Endodermal cell (in vitro differentiated cells): ENCODE results near the gene N4BP2L2. TPM values are rescaled to one million over a fixed set of nuclear protein-coding genes. Genes with fewer than 3 reads are reported as not detected.

Experiments used
- DNase-seq: peaks from one replicate; pipeline ENCODE4 v3.0.0-alpha.2; 2017
- H3K27ac ChIP-seq: 2 replicates; pipeline ENCODE4 v1.5.1; 2013; ENCODE audit warnings: mild to moderate bottlenecking, low read depth, low read length, moderate library complexity
- H3K27me3 ChIP-seq: 2 replicates; pipeline ENCODE4 v1.6.1; 2013; ENCODE audit warnings: mild to moderate bottlenecking, low read length, moderate library complexity; ENCODE audit not compliant: insufficient read depth, control insufficient read depth, poor library complexity, severe bottlenecking
- H3K36me3 ChIP-seq: 2 replicates; pipeline ENCODE4 v1.7.0; 2013; ENCODE audit warnings: mild to moderate bottlenecking, low read length, moderate library complexity; ENCODE audit not compliant: control insufficient read depth, insufficient read depth
- H3K4me1 ChIP-seq: one replicate; pipeline ENCODE4 v1.7.0; 2013; ENCODE audit warnings: low read length; ENCODE audit not compliant: control insufficient read depth, insufficient read depth
- H3K4me3 ChIP-seq: 2 replicates; pipeline ENCODE4 v1.5.1; 2013; ENCODE audit warnings: mild to moderate bottlenecking, low read length, moderate library complexity
- H3K9ac ChIP-seq: 2 replicates; pipeline ENCODE4 v1.6.1; 2013; ENCODE audit warnings: mild to moderate bottlenecking, low read length, moderate library complexity; ENCODE audit not compliant: poor library complexity, severe bottlenecking; ENCODE audit errors: extremely low read depth
- H3K9me3 ChIP-seq: 2 replicates; pipeline ENCODE4 v1.6.1; 2013; ENCODE audit warnings: mild to moderate bottlenecking, low read length, moderate library complexity; ENCODE audit not compliant: control insufficient read depth
- H3K27ac Mint-ChIP-seq: 2 replicates; pipeline ENCODE4 v1.8.0; 2020; ENCODE audit warnings: mixed read lengths
- H3K27me3 Mint-ChIP-seq: 2 replicates; pipeline ENCODE4 v1.8.0; 2021; ENCODE audit warnings: mild to moderate bottlenecking, mixed read lengths; ENCODE audit not compliant: insufficient read depth
- H3K36me3 Mint-ChIP-seq: 2 replicates; pipeline ENCODE4 v1.8.0; 2020; ENCODE audit warnings: low read depth, mixed read lengths
- H3K4me1 Mint-ChIP-seq: 2 replicates; pipeline ENCODE4 v1.8.0; 2020; ENCODE audit warnings: mixed read lengths
- H3K4me3 Mint-ChIP-seq: 2 replicates; pipeline ENCODE4 v1.8.0; 2020; ENCODE audit warnings: mild to moderate bottlenecking, moderate library complexity, mixed read lengths
- H3K9me3 Mint-ChIP-seq: 2 replicates; pipeline ENCODE4 v1.8.0; 2020; ENCODE audit warnings: mild to moderate bottlenecking, mixed read lengths
- CTCF ChIP-seq: fragments of 200-600 bp; sonication (generic); conservative IDR thresholded peaks from 2 replicates; pipeline ENCODE4 v1.5.0; 2021; ENCODE audit warnings: antibody characterized with exemption, mild to moderate bottlenecking
- WGBS, 2 experiments: methylation state at CpG; one replicate each; pipeline versions ENCODE4 v1.1.5 to v1.1.7; 2013; ENCODE audit warnings: missing lambda C conversion rate in 2 of 2, mixed read lengths in 1 of 2; ENCODE audit not compliant: insufficient coverage in 1 of 2, insufficient read length in 1 of 2; 5-methylcytosine and 5-hydroxymethylcytosine counted together
- total RNA-seq, 2 donors: library from RNA; stranded (reverse); fragmentation: NEBNext Ultra II Directional in 1 of 2; extraction: Animal tissue kit (Norgen Biotek cat#: 25700) in 1 of 2; gene quantifications; 2 replicates in 1 of 2; 3 replicates in 1 of 2; pipeline ENCODE4 v1.2.1, GENCODE V29; 2021

N4BP2L2 gene
- total RNA-seq, 2 donors from 2014 or later = 70.4 to 92.8 TPM

DNA sequence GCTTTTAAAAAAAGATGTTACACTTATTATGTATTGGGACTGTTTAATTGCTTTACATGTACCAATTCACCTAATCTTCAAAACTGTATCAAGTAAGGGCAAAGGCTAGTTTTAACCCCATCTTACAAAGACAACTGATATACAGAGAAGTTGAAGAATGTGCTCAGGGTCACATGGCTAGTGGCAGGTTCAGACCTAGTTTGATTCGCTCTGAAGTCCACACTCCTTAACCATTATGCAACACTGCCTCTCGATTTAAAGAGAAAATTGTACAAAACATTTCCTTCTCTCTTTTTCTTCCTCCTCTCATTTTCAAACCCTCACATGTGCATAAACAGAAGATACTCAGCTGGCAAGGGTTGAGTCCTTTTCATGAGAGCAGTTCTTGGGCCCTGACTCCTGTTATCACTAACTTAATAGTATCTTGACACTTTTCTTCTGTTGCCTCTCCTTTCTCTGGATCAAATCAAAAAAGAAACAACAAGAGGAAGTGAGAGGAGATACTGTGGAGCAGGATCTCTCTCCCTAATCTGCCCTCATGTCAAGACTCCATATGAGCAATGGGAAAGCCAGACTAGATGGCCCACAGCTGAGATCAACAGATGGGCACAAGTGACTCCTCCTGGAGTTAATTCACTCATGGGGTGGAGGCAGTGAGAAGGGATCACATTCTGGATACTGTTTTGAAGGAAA lies 91.7 kb downstream of the N4BP2L2 start:
- Mint-ChIP-seq H3K9me3 (peaks cover 4% of the 10 kb centered on the region), H3K4me1 (peaks cover 22% of the 10 kb centered on the region), H3K4me3 (peak overlapping the region; percentile 15), H3K27ac (no peak overlapping the region), H3K27me3 (peaks cover 9% of the 10 kb centered on the region), H3K36me3 (peaks cover 1% of the 10 kb centered on the region)
- Histone ChIP-seq H3K27me3 (peaks cover 14% of the 10 kb centered on the region), H3K4me3 (no peak overlapping the region), H3K9ac (no peak overlapping the region), H3K4me1 (peaks cover 6% of the 10 kb centered on the region), H3K27ac (no peak overlapping the region), H3K36me3 (no peaks in the 10 kb centered on the region), H3K9me3 (peaks cover 4% of the 10 kb centered on the region)
- TF ChIP-seq CTCF = no peak
- 93% methylated on average over 2 of the region's 2 CpGs for WGBS, 2 experiments
- no peak for DNase-seq

GRCh38 chr13:32446220-32446619 lies 92.4 kb downstream of the N4BP2L2 start:
- Histone ChIP-seq H3K27ac (no peak overlapping the region), H3K9me3 (no peaks in the 10 kb centered on the region), H3K27me3 (peaks cover 14% of the 10 kb centered on the region), H3K36me3 (no peaks in the 10 kb centered on the region), H3K4me1 (peaks cover 6% of the 10 kb centered on the region), H3K4me3 (no peak overlapping the region), H3K9ac (no peak overlapping the region)
- no peak for TF ChIP-seq CTCF
- H3K36me3 Mint-ChIP-seq = peaks cover 2% of the 10 kb centered on the region
- WGBS, 2 experiments = 90 to 100% methylated on average over 3 of the region's 3 CpGs
- no peak for DNase-seq
- peaks cover 22% of the 10 kb centered on the region for H3K4me1 Mint-ChIP-seq
- H3K27me3 Mint-ChIP-seq = peaks cover 9% of the 10 kb centered on the region
- H3K27ac Mint-ChIP-seq = no peak overlapping the region
- H3K4me3 Mint-ChIP-seq = no peak overlapping the region
- H3K9me3 Mint-ChIP-seq = peaks cover 3% of the 10 kb centered on the region

- 95% methylated on average over 2 of the region's 2 CpGs; no CpG with 5 or more reads in 1 of the 2 experiments for WGBS, 2 experiments
- no peak overlapping the region for H3K27ac Mint-ChIP-seq
- no peak for DNase-seq
- Histone ChIP-seq H3K9ac (no peak overlapping the region), H3K27ac (no peak overlapping the region), H3K27me3 (peaks cover 14% of the 10 kb centered on the region), H3K4me1 (peaks cover 6% of the 10 kb centered on the region), H3K9me3 (no peaks in the 10 kb centered on the region), H3K4me3 (no peak overlapping the region), H3K36me3 (no peaks in the 10 kb centered on the region)
- H3K4me3 Mint-ChIP-seq = no peak overlapping the region
- no peak for TF ChIP-seq CTCF
- H3K9me3 Mint-ChIP-seq = no peaks in the 10 kb centered on the region
- peaks cover 9% of the 10 kb centered on the region for H3K27me3 Mint-ChIP-seq
- peaks cover 2% of the 10 kb centered on the region for H3K36me3 Mint-ChIP-seq
- H3K4me1 Mint-ChIP-seq = peaks cover 22% of the 10 kb centered on the region
Measured at GRCh38 chr13:32445461-32445860, 93.1 kb downstream of the N4BP2L2 start.
